Activated CD8-positive, alpha-beta T cell treated with anti-CD3 and anti-CD28 coated beads, Interleukin-2, amount 10 ng/mL, durations not matched to agents 7 days and 5 days (primary cell): ENCODE measurements around the gene C19orf73. TPM values are rescaled to one million over a fixed set of nuclear protein-coding genes. Genes with fewer than 3 reads are reported as not detected.
"Not testable (repeated sequence)": the region's sequence is repeated elsewhere in the genome, so short reads cannot be mapped to it uniquely, and the experiment has no call there.

Experiments
- ATAC-seq: fragments of 150-1000 bp; cut with Tn5 transposase; one replicate; pipeline ENCODE4 v1.10.0; 2021; ENCODE audit warnings: moderate library complexity
- CTCF ChIA-PET: fragments of 350-600 bp; sonication (Branson Sonifier 250); formaldehyde crosslinking; loops from one replicate; lab custom pipeline; 2021; ENCODE audit warnings: antibody characterized with exemption; lab: Charles Lee
- POLR2A ChIA-PET: fragments of 350-600 bp; sonication (Branson Sonifier 250); formaldehyde crosslinking; loops from one replicate; lab custom pipeline; 2021; ENCODE audit warnings: antibody characterized with exemption; lab: Charles Lee
- DNase-seq: peaks from one replicate; pipeline ENCODE4 v3.0.0-alpha.2; 2020
- H3K27ac Mint-ChIP-seq: one replicate; pipeline ENCODE4 v1.8.0; 2021; ENCODE audit warnings: mild to moderate bottlenecking, mixed read lengths
- H3K27me3 Mint-ChIP-seq: one replicate; pipeline ENCODE4 v1.8.0; 2021; ENCODE audit warnings: low read depth, mixed read lengths
- H3K36me3 Mint-ChIP-seq: one replicate; pipeline ENCODE4 v1.8.0; 2021; ENCODE audit warnings: low read depth, mixed read lengths
- H3K4me1 Mint-ChIP-seq: one replicate; pipeline ENCODE4 v1.8.0; 2021; ENCODE audit warnings: low read depth, mixed read lengths
- H3K4me3 Mint-ChIP-seq: one replicate; pipeline ENCODE4 v1.8.0; 2021; ENCODE audit warnings: mild to moderate bottlenecking, mixed read lengths
- H3K9me3 Mint-ChIP-seq: one replicate; pipeline ENCODE4 v1.8.0; 2022; ENCODE audit warnings: mixed read lengths; ENCODE audit not compliant: insufficient read depth
- total RNA-seq, 2 experiments: library from RNA; stranded (reverse); gene quantifications; one replicate each; pipeline ENCODE4 v1.2.3, GENCODE V29; 2021

Gene C19orf73
- total RNA-seq, 2 experiments from 2014 or later, result 0.92 to 1.0 TPM

GRCh38 chr19:49128545-49129237 lies 9.7 kb upstream of the C19orf73 start:
- ChIA-PET POLR2A (interaction anchor here (0.6 to 0.7 kb wide), 2 partner anchors 293 to 439 kb away, joined by 3 read pairs; no protein-coding TSS in a partner anchor), CTCF (interaction anchor here (0.7 to 3.7 kb wide), 12 partner anchors 10 to 613 kb away, joined by 3 to 23 read pairs (median 4); partner anchors contain the start of genes LIN7B and RUVBL2)
- peak overlapping the region; percentile 83 for H3K4me3 Mint-ChIP-seq
- peaks cover 20% of the 10 kb centered on the region for H3K4me1 Mint-ChIP-seq
- H3K9me3 Mint-ChIP-seq, result no peaks in the 10 kb centered on the region
- peaks cover 8% of the 10 kb centered on the region for H3K27me3 Mint-ChIP-seq
- no peak overlapping the region for H3K27ac Mint-ChIP-seq
- DNase-seq, result no peak
- no peak for ATAC-seq
- peaks cover 2% of the 10 kb centered on the region for H3K36me3 Mint-ChIP-seq

DNA sequence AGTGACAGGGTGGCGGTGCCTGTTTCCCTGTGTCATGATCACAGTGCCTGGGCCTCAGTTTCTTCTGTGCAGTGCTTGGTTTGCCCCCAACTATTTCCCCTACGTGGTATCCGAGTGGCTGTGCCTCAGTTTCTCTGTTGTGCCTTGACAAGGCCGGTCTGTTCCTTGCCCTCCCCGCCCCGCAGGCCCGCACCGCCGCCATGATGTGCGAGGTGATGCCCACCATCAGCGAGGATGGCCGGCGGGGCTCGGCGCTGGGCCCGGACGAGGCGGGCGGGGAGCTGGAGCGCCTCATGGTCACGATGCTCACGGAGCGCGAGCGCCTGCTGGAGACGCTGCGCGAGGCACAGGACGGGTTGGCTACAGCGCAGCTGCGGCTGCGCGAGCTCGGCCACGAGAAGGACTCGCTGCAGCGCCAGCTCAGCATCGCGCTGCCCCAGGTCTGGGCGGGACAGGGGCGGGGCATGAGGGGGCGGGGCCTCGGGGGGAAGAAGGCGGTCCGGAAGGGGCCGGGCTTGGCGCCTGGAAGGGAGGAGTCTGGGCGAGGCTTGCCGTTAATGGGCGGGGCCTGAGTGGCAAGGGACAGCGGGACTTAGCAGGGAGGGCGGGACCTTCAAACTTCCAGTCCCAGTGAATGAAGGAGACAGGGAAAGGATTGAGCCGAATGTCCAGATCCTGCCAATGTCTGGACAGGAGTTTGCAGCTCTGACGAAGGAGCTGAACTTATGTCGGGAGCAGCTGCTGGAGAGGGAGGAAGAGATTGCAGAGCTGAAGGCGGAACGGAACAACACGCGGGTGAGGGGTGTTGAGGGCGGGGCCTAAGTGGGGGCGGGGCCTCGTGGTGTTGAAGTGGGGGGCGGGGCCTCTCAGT lies 9.0 kb upstream of the C19orf73 start:
- DNase-seq (peak; percentile 95), ATAC-seq (peak; percentile 97)
- Mint-ChIP-seq H3K9me3 (no peaks in the 10 kb centered on the region), H3K27ac (peak overlapping the region; percentile 87), H3K27me3 (peaks cover 3% of the 10 kb centered on the region), H3K4me1 (peaks cover 15% of the 10 kb centered on the region), H3K36me3 (peaks cover 2% of the 10 kb centered on the region), H3K4me3 (peak overlapping the region; percentile 83)
- ChIA-PET POLR2A (interaction anchor here (0.6 to 1.1 kb wide), 3 partner anchors 11 to 294 kb away, joined by 3 read pairs; partner anchors contain the start of gene RUVBL2), CTCF (interaction anchor here (0.7 to 3.7 kb wide), 11 partner anchors 11 to 134 kb away, joined by 3 to 23 read pairs (median 4); partner anchors contain the start of genes LIN7B and RUVBL2)

DNA sequence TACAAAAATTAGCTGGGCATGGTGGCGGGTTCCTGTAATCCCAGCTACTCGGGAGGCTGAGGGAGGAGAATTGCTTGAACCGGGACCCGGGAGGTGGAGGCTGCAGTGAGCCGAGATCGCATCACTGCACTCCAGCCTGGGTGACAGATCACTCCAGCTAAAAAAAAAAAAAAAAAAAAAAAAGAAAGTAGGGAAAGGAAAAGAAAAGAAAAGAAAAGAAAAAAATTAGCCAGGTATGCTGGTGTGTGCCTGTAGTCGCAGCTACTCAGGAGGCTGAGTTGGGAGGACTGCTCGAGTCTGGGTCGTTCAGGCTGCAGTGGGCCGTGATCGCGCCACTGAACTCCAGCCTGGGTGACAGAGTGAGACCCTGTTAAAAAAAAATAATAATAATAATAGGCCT lies 8.3 kb upstream of the C19orf73 start:
- not testable (repeated sequence) for H3K4me3 Mint-ChIP-seq, H3K36me3 Mint-ChIP-seq, H3K27me3 Mint-ChIP-seq, H3K27ac Mint-ChIP-seq, DNase-seq, ATAC-seq, H3K9me3 Mint-ChIP-seq
- ChIA-PET CTCF (interaction anchor here (1.3 to 3.7 kb wide), 8 partner anchors 12 to 134 kb away, joined by 3 to 23 read pairs (median 7); partner anchors contain the start of genes LIN7B and RUVBL2), POLR2A (interaction anchor here (0.9 to 1.1 kb wide), 2 partner anchors 10 to 133 kb away, joined by 3 read pairs; partner anchors contain the start of gene RUVBL2)
- peaks cover 11% of the 10 kb centered on the region for H3K4me1 Mint-ChIP-seq

- ChIA-PET CTCF (no interaction called here), POLR2A (no interaction called here)
- no peak overlapping the region for H3K27ac Mint-ChIP-seq
- no peak overlapping the region for H3K4me3 Mint-ChIP-seq
- H3K36me3 Mint-ChIP-seq, result peaks cover 2% of the 10 kb centered on the region
- H3K27me3 Mint-ChIP-seq, result peaks cover 6% of the 10 kb centered on the region
- no peaks in the 10 kb centered on the region for H3K9me3 Mint-ChIP-seq
- H3K4me1 Mint-ChIP-seq, result peaks cover 11% of the 10 kb centered on the region
- no peak for ATAC-seq
- no peak for DNase-seq
Measured at GRCh38 chr19:49126575-49126974, 7.6 kb upstream of the C19orf73 start.

GRCh38 chr19:49125025-49125731 lies 6.2 kb upstream of the C19orf73 start:
- H3K9me3 Mint-ChIP-seq, result no peaks in the 10 kb centered on the region
- peaks cover 14% of the 10 kb centered on the region for H3K27me3 Mint-ChIP-seq
- ATAC-seq (no peak), DNase-seq (no peak)
- no peak overlapping the region for H3K27ac Mint-ChIP-seq
- peaks cover 18% of the 10 kb centered on the region for H3K4me1 Mint-ChIP-seq
- ChIA-PET POLR2A (no interaction called here), CTCF (interaction anchor here (1.0 to 1.2 kb wide), 3 partner anchors 11 to 74 kb away, joined by 3 read pairs; partner anchors contain the start of gene LIN7B)
- peaks cover 2% of the 10 kb centered on the region for H3K36me3 Mint-ChIP-seq
- H3K4me3 Mint-ChIP-seq, result no peak overlapping the region

DNA sequence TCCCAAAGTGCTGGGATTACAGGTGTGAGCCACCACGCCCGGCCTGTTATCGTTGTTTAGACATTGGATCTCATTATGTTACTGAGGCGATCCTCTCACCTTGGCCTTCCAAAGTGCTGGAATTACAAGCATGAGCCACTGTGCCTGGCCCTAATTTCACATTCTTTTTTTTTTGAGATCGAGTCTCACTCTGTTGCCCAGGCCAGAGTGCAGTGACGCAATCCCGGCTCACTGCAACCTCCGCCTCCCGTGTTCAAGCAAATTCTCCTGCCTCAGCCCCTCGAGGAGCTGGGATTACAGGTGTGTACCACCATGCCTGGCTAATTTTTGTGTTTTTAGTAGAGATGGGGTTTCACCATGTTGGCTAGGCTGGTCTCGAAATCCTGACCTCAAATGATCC lies 4.3 kb upstream of the C19orf73 start:
- H3K27ac Mint-ChIP-seq, DNase-seq, H3K4me3 Mint-ChIP-seq, ATAC-seq, H3K36me3 Mint-ChIP-seq, POLR2A ChIA-PET, H3K9me3 Mint-ChIP-seq: not testable (repeated sequence)
- H3K27me3 Mint-ChIP-seq, result peaks cover 18% of the 10 kb centered on the region
- CTCF ChIA-PET, result interaction anchor here (1.3 kb wide), 1 partner anchor 9 kb away, joined by 4 read pairs; the partner anchor contains the start of gene LIN7B
- H3K4me1 Mint-ChIP-seq, result peaks cover 17% of the 10 kb centered on the region

- POLR2A ChIA-PET, result not testable (repeated sequence)
Measured at GRCh38 chr19:49121841-49122240, 2.9 kb upstream of the C19orf73 start.

GRCh38 chr19:49120868-49121267 lies 1.9 kb upstream of the C19orf73 start:
- Mint-ChIP-seq H3K9me3 (no peaks in the 10 kb centered on the region), H3K27ac (peak overlapping the region; percentile 2), H3K4me3 (peak overlapping the region; percentile 57), H3K4me1 (peaks cover 26% of the 10 kb centered on the region), H3K27me3 (peaks cover 18% of the 10 kb centered on the region), H3K36me3 (peaks cover 6% of the 10 kb centered on the region)
- ChIA-PET POLR2A (no interaction called here), CTCF (interaction anchor here (0.7 to 1.4 kb wide), 3 partner anchors 15 to 78 kb away, joined by 3 read pairs; no protein-coding TSS in a partner anchor)
- DNase-seq (no peak), ATAC-seq (no peak)

More at GRCh38 chr19:49121841-49122240, 2.9 kb upstream of the C19orf73 start:
- ATAC-seq, H3K9me3 Mint-ChIP-seq, CTCF ChIA-PET, H3K27ac Mint-ChIP-seq, H3K36me3 Mint-ChIP-seq, H3K4me3 Mint-ChIP-seq, DNase-seq: not testable (repeated sequence)
- H3K27me3 Mint-ChIP-seq, result peaks cover 18% of the 10 kb centered on the region
- H3K4me1 Mint-ChIP-seq, result peaks cover 20% of the 10 kb centered on the region

DNA sequence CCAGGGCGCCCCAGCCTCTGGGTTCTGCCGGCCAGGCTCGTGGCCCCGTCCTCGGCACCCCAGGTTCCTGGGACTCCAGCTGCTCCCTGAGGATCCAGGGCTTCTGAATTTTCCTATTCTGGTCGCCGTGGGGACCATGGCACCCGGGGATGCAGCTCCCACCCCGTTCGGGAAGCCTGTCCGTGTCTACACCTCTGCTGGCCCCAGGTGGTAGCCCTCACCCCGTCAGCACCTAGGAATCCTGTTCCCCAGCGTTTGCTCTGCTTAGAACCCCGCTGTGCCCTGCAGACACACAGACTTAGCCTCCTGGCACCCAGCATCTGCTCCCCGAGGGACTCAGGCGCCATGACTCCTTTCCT lies 1.4 kb upstream of the C19orf73 start:
- POLR2A ChIA-PET, result interaction anchor here (0.7 kb wide), 1 partner anchor 399 kb away, joined by 3 read pairs; no protein-coding TSS in a partner anchor
- Mint-ChIP-seq H3K4me1 (peaks cover 26% of the 10 kb centered on the region), H3K27me3 (peaks cover 18% of the 10 kb centered on the region), H3K27ac (no peak overlapping the region), H3K36me3 (peaks cover 6% of the 10 kb centered on the region), H3K4me3 (peak overlapping the region; percentile 57), H3K9me3 (no peaks in the 10 kb centered on the region)
- ATAC-seq, result no peak
- CTCF ChIA-PET, result interaction anchor here (0.7 to 1.4 kb wide), 5 partner anchors 14 to 356 kb away, joined by 3 to 6 read pairs (median 3); no protein-coding TSS in a partner anchor
- DNase-seq, result no peak

GRCh38 chr19:49119411-49120324 lies 725 bp upstream of the C19orf73 start, which contains the start of gene PPFIA3:
Gene PPFIA3 (plus strand): TSS chr19:49119544. CDS start chr19:49127874, 8,330 bp downstream.
- Mint-ChIP-seq H3K36me3 (peaks cover 6% of the 10 kb centered on the region), H3K27me3 (peaks cover 18% of the 10 kb centered on the region), H3K9me3 (no peaks in the 10 kb centered on the region), H3K27ac (peak within 1 kb of the TSS; percentile 82), H3K4me1 (peaks cover 30% of the 10 kb centered on the region), H3K4me3 (peak within 1 kb of the TSS; percentile 82)
- ChIA-PET CTCF (interaction anchor here (1.2 to 1.4 kb wide), 3 partner anchors 22 to 357 kb away, joined by 3 to 6 read pairs (median 3); no protein-coding TSS in a partner anchor), POLR2A (interaction anchor here (0.7 kb wide), 1 partner anchor 399 kb away, joined by 3 read pairs; no protein-coding TSS in a partner anchor)
- ATAC-seq (no peak), DNase-seq (no peak)
